DMS79 (cell line): ENCODE data around the gene KANSL3.
"Not testable (repeated sequence)": the region's sequence is repeated elsewhere in the genome, so short reads cannot be mapped to it uniquely, and the experiment has no call there.

Source experiments
- DNase-seq: peaks from one replicate; lab custom pipeline; 2025; lab: John Stamatoyannopoulos, UW

The KANSL3 gene

GRCh38 chr2:96638144-96639121 lies at the start of gene KANSL3:
Gene KANSL3 (minus strand): TSS chr2:96638312. CDS start chr2:96637135, 1,177 bp downstream.
- DNase-seq, result peak; percentile 68

DNA sequence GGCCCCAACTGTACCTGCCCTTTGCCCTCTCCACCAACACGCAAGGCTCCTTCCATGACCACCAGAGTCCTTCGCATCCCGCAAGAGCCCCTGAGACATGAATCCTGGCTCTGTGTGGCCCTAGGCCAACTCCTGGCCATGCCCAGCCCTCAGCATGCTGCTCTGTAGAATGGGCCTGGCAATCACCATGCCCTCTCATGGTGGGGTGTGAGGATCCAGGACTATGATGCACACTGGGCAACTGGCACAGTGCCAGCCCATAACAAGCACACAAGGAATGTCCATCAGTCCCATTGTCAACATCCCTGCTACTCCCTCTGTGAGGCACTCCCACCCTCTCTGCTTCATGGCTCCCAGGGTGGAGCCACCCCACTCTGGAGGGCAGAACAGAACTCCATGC lies 49.2 kb upstream of the KANSL3 start:
- no peak for DNase-seq

GRCh38 chr2:96685577-96686459 lies 47.7 kb upstream of the KANSL3 start:
- peak; percentile 56 for DNase-seq

- DNase-seq, result no peak
Measured at GRCh38 chr2:96684883-96685576, 46.9 kb upstream of the KANSL3 start.

GRCh38 chr2:96683972-96684820 lies 46.1 kb upstream of the KANSL3 start:
- DNase-seq, result no peak

DNA sequence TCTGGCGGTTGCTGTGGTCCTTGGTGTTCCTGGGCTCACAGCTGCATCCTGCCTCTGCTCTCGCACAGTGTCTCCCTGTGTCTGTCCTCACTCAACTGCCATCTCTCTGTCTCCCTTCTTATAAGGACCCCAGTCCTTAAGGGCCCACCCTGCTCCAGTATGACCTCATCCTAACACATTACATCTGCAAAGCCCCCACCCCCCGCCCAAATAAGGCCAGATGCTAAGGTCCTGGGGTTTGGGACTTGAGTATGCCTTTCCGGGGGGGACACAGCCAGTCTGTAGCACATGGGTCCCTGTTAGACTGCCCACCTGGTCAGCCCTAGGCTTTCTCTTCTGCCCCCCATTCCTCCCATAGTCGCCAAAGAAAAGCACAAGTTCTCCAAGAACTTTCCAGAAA lies 45.2 kb upstream of the KANSL3 start:
- no peak for DNase-seq

DNA sequence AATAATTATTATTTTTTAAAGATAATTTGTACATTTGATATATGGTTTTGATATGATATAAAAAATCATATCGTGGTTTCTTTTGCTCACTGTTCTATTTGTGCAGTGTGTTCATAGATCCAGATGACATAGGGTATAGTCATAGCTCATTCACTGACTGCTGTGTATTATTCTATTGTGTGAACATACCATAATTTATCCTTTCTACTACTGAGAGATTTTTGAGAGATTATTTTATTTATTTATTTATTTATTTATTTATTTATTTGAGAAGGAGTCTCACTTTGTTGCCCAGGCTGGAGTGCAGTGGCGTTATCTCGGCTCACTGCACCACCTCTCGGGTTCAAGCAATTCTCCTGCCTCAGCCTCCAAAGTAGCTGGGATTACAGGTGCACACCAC lies 43.4 kb upstream of the KANSL3 start:
- no peak for DNase-seq

- no peak for DNase-seq
Measured at GRCh38 chr2:96680561-96681141, 42.5 kb upstream of the KANSL3 start.

DNA sequence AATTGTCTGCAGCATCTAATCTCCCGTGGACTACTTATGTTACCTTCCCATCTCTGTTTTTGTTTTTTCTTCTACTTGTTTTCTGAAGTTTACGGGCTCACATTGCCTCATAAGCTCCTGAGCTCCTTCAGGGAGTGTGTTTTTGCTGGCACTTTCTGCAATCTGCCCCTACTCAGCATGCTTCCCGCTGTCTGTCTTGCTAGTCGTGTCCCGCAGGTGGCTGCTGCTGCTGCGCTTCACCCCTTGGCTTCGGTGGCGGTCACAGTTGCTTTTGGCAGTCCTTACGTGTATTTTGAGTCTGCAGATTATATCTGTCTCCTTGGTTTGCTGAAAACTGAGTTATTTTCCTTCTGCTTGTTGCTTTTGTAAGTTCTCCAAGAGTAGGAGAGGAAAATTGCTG lies 41.7 kb upstream of the KANSL3 start:
- DNase-seq, result no peak

GRCh38 chr2:96669539-96670215 lies 31.6 kb upstream of the KANSL3 start:
- no peak for DNase-seq

- DNase-seq, result no peak
Measured at GRCh38 chr2:96668771-96669170, 30.7 kb upstream of the KANSL3 start.

DNA sequence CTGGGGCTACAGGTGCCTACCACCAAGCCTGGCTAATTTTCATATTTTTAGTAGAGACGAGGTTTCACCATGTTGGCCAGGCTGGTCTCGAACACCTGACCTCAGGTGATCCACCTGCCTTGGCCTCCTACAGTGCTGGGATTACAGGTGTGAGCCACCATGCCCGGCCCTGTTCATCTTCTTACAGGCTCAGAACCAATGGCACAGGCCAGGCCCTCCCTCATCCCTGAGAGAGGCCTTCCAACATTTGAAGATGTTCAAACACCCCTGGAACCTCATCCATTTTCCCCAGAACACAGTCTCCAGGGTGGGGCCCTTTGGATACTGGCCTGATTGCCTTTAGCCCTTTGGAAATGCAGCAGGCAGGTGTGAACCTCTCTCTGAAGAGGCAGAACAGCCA lies 27.6 kb upstream of the KANSL3 start:
- DNase-seq, result not testable (repeated sequence)

DNA sequence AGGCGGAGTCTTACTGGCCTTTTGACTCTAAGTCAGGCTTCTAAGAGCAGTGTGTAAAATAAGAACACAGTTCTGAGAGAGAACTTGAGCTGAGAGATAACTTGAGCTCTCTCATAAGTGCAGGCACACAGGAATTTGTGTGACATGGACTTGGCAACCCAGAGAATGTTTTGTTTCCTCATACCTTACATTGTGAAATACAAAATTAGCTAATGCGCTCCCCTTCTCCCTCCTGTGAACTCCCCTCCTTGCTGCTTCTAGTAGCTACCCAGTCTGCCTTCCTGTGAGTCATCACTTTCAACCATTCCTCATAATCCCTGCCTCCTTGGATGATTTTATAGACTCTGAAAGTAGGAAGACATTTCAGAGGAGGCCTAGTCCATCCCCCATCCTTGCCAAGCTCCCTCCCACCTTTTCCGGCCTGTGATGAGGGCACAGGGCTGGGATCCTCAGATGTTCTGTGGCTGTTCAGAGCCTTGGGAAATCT lies 27.0 kb upstream of the KANSL3 start:
- DNase-seq, result no peak

DNA sequence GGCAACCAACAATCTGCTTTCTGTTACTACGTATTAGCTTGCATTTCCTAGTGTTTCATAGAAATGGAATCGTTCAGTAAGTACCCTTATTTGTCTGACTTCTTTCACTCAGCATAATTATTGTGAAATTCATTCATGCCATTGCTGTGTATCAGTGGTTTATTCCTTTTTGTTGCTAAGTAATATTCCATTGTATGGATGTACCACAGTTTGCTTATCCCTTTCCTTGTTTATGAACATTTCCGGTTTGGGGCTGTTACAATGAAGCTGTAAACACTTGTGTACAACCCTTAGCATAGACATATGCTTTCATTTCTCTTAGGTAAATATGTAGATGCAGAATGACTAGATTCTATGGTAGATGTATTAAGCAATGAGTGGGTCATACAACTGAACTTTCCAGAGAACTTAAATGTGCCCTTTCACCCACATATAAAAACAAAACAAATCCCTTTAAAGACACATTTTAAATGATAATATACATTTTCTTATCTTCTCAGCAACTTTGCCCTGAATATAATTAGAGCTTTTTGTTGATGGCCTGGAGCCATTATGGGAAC lies 26.3 kb upstream of the KANSL3 start:
- no peak for DNase-seq

- no peak for DNase-seq
Measured at GRCh38 chr2:96663829-96664228, 25.7 kb upstream of the KANSL3 start.

GRCh38 chr2:96663177-96663576 lies 25.1 kb upstream of the KANSL3 start:
- no peak for DNase-seq

- DNase-seq, result no peak
Measured at GRCh38 chr2:96662360-96662759, 24.2 kb upstream of the KANSL3 start.

DNA sequence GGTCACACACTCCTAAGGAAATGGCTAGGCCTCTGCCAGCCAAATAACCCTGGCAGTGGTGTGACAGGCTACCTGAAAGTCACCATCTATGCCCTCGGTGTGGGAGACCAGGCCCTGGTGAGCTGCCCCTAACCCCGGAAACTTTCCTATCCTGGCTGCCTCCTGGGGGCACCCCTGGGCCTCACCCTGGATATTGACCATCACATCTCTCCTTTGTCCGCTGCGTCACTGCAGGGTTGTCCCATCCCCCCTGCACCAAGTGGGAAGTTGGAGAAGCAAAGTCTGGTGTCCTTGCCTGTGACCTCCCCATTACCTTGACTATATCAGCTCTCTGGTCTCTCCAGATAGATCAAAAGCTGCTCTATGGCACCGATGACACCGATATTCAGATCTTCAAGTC lies 23.2 kb upstream of the KANSL3 start:
- DNase-seq, result no peak

- no peak for DNase-seq
Measured at GRCh38 chr2:96656540-96656939, 18.4 kb upstream of the KANSL3 start.

GRCh38 chr2:96655526-96655925 lies 17.4 kb upstream of the KANSL3 start:
- DNase-seq, result no peak
